Astrocyte of the cerebellum (primary cell): ENCODE results near the gene AFF4.
"Not testable (repeated sequence)": the region's sequence is repeated elsewhere in the genome, so short reads cannot be mapped to it uniquely, and the experiment has no call there.

ENCODE experiments used
- DNase-seq: peaks from one replicate; pipeline ENCODE4 v3.0.0-alpha.2; 2011; ENCODE audit warnings: low read depth
- H3K4me3 ChIP-seq: 2 replicates; pipeline ENCODE4 v1.5.1; 2011; ENCODE audit warnings: mild to moderate bottlenecking, low read depth, low read length, moderate library complexity
- in situ Hi-C: cut with HindIII; loops from 2 replicates; pipeline ENCODE4 v1.10.0; 2017; ENCODE audit warnings: low sequenced_read_pairs
- TF ChIP-seq, protein P1 (sequence below): IDR thresholded peaks from 2 replicates; pipeline ENCODE4 v1.5.1; 2012; ENCODE audit warnings: low read length, low read depth, moderate library complexity, mild to moderate bottlenecking; ENCODE audit errors: missing control alignments

AFF4 gene

GRCh38 chr5:132865668-132866341 is 97.6 kb downstream of the AFF4 start:
- DNase-seq, result no peak
- TF ChIP-seq, protein P1, sequence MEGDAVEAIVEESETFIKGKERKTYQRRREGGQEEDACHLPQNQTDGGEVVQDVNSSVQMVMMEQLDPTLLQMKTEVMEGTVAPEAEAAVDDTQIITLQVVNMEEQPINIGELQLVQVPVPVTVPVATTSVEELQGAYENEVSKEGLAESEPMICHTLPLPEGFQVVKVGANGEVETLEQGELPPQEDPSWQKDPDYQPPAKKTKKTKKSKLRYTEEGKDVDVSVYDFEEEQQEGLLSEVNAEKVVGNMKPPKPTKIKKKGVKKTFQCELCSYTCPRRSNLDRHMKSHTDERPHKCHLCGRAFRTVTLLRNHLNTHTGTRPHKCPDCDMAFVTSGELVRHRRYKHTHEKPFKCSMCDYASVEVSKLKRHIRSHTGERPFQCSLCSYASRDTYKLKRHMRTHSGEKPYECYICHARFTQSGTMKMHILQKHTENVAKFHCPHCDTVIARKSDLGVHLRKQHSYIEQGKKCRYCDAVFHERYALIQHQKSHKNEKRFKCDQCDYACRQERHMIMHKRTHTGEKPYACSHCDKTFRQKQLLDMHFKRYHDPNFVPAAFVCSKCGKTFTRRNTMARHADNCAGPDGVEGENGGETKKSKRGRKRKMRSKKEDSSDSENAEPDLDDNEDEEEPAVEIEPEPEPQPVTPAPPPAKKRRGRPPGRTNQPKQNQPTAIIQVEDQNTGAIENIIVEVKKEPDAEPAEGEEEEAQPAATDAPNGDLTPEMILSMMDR, result no peak
- H3K4me3 ChIP-seq, result peak overlapping the region; percentile 92
- in situ Hi-C loops, result no loop called here

DNA sequence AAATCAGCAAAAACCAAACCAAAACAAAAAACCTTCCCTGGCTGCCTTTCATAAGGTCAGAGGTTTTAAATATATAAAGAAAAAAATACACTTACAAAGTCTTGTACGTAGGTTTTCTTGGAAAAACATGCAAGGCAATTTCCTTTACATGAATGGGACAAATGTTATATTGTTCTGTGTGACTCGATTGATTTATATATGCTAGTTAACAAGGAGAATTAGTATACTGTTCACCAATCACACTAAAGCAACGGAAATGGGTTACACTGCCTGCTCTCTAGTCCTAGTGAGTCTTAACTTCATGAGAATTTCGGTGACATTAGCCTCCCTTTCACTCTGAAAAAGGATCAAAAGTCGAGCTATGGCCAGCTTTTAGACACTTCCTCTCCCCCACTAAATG is 102.7 kb downstream of the AFF4 start:
- TF ChIP-seq, protein P1, result no peak
- DNase-seq, result no peak
- in situ Hi-C loops, result no loop called here
- H3K4me3 ChIP-seq, result no peak overlapping the region

GRCh38 chr5:132859889-132860437 is 103.5 kb downstream of the AFF4 start:
- in situ Hi-C loops, result no loop called here
- TF ChIP-seq, protein P1, result no peak
- DNase-seq, result no peak

DNA sequence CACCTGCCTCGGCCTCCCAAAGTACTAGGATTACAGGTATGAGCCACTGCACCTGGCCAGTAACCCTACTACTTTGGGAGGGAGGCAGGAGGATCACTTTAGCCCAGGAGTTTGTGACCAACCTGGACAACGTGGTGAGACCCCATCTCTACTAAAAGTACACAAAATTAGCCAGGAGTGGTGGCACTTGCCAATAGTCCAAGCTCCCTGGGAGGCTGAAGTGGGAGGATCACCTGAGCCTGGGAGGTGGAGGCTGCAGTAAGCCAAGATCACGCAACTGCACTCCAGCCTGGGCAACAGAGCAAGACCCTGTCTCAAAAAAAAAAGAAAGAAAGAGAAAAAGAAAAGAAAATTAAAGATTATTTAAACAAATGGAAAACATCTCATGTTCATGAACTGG is 107.4 kb downstream of the AFF4 start:
- H3K4me3 ChIP-seq, result no peak overlapping the region
- TF ChIP-seq, protein P1, result no peak
- no peak for DNase-seq
- in situ Hi-C loops, result no loop called here

More at GRCh38 chr5:132859889-132860437, 103.5 kb downstream of the AFF4 start:
- H3K4me3 ChIP-seq, result no peak overlapping the region

DNA sequence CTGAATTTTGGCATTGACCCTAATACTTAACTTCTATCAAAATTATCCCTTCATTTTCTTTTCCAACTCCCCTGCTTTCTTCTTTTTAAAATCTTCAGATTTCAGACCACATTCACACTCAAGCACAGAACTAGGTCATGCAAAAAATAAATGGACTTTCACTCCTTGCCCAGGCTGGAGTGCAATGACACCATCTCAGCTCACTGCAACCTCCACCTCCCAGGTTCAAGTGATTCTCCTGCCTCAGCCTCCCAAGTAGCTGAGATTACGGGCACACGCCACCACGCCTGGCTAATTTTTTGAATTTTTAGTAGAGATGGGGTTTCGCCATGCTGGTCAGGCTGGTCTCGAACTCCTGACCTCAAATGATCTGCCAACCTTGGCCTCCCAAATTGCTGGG is 108.4 kb downstream of the AFF4 start:
- DNase-seq, in situ Hi-C loops: not testable (repeated sequence)

GRCh38 chr5:132854301-132854700 is 109.1 kb downstream of the AFF4 start:
- TF ChIP-seq, protein P1, result no peak
- no peak overlapping the region for H3K4me3 ChIP-seq
- in situ Hi-C loops, result no loop called here
- no peak for DNase-seq

More for the DNA sequence above, 108.4 kb downstream of the AFF4 start:
- H3K4me3 ChIP-seq, result not testable (repeated sequence)

DNA sequence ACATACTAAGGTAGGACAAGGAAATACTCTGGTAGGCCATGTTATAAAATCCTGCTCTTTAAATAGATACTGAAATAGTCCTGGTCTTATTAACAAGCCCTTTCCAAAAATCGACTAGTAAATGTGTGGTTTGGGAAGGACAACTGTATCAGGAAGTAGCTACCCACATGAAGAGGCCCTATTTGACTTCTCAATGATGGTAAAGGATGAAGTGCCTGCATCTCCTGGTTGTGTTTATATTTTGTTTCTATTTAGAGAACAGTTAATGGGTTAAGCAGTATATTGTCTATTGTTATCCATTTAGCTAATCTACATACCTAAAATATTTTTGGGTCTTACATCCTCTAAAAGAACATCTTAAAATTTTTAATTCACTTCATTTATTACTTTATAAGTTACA is 109.6 kb downstream of the AFF4 start:
- in situ Hi-C loops, result no loop called here
- DNase-seq, result no peak
- no peak overlapping the region for H3K4me3 ChIP-seq
- TF ChIP-seq, protein P1, result no peak
